ENCODE measurements around the gene KRT9.

DNA sequence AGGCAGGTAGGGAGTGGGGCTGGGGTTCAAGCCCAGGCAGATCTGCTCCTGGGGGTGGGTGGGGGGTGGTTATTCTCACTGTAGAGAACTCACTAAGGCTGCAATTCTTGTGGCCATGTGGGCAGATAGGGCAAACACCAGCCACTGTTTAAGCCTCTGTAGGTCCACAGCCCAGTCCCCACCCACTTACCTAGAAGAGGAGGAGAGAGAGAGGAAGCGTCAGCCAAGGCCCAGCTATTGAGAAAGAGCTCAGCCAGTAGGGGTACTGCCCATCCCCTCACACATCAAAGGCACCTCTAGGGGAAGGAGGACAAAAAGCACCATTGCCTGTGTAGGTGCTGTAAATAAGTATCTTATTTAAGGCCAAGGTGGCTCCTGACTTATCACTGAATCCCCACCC, 27.8 kb upstream of the KRT9 start:
- TF ChIP-seq EP300 (IDR thresholded peaks at IDR 0.05), result no peak
- no peak for TF ChIP-seq POLR2AphosphoS5 (IDR thresholded peaks at IDR 0.05)
- TF ChIP-seq, protein P1, sequence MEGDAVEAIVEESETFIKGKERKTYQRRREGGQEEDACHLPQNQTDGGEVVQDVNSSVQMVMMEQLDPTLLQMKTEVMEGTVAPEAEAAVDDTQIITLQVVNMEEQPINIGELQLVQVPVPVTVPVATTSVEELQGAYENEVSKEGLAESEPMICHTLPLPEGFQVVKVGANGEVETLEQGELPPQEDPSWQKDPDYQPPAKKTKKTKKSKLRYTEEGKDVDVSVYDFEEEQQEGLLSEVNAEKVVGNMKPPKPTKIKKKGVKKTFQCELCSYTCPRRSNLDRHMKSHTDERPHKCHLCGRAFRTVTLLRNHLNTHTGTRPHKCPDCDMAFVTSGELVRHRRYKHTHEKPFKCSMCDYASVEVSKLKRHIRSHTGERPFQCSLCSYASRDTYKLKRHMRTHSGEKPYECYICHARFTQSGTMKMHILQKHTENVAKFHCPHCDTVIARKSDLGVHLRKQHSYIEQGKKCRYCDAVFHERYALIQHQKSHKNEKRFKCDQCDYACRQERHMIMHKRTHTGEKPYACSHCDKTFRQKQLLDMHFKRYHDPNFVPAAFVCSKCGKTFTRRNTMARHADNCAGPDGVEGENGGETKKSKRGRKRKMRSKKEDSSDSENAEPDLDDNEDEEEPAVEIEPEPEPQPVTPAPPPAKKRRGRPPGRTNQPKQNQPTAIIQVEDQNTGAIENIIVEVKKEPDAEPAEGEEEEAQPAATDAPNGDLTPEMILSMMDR (IDR thresholded peaks at IDR 0.05), result no peak
